Small intestine (tissue), 7 donors: ENCODE results near the gene GAREM2. TPM values are rescaled to one million over a fixed set of nuclear protein-coding genes. Genes with fewer than 3 reads are reported as not detected.

ENCODE experiments used
- DNase-seq, 2 donors: peaks; one replicate each; pipeline versions ENCODE4 v3.0.0 to v3.0.0-alpha.2; 2013
- FAIRE-seq: peaks from 2 replicates; lab custom pipeline; 2012; peaks lifted over from hg19 to GRCh38; lab: Jason Lieb, UNC
- H3K27ac ChIP-seq, 3 donors: one replicate each; pipeline ENCODE4 v1.5.1; 2013; ENCODE audit warnings: low read length in 2 of 3, mild to moderate bottlenecking in 2 of 3, control low read depth in 1 of 3, inconsistent platforms in 1 of 3, low read depth in 1 of 3, moderate library complexity in 1 of 3
- H3K27me3 ChIP-seq, 3 donors: one replicate each; pipeline ENCODE4 v1.6.1; 2013; ENCODE audit warnings: low read length in 3 of 3, inconsistent platforms in 1 of 3; ENCODE audit not compliant: control insufficient read depth in 3 of 3, insufficient read depth in 3 of 3
- H3K36me3 ChIP-seq, 3 donors: one replicate each; pipeline ENCODE4 v1.6.1; 2013; ENCODE audit warnings: low read length in 3 of 3, inconsistent platforms in 1 of 3, low read depth in 1 of 3, mild to moderate bottlenecking in 1 of 3, moderate library complexity in 1 of 3; ENCODE audit not compliant: control insufficient read depth in 3 of 3, insufficient read depth in 2 of 3
- H3K4me1 ChIP-seq, 3 donors: one replicate each; pipeline ENCODE4 v1.6.1; 2013; ENCODE audit warnings: low read length in 2 of 3, inconsistent platforms in 1 of 3, low read depth in 1 of 3, mild to moderate bottlenecking in 1 of 3, moderate library complexity in 1 of 3; ENCODE audit not compliant: control insufficient read depth in 3 of 3, insufficient read depth in 2 of 3
- H3K4me3 ChIP-seq, 3 donors: one replicate each; pipeline ENCODE4 v1.5.1; 2013; ENCODE audit warnings: low read length in 3 of 3, control low read depth in 1 of 3, inconsistent platforms in 1 of 3, low read depth in 1 of 3, mild to moderate bottlenecking in 1 of 3, moderate library complexity in 1 of 3
- H3K9me3 ChIP-seq, 2 donors: one replicate each; pipeline ENCODE4 v1.6.1; 2013; ENCODE audit warnings: low read depth in 1 of 2, low read length in 1 of 2; ENCODE audit not compliant: control insufficient read depth in 2 of 2, insufficient read depth in 1 of 2
- WGBS, 3 donors: extraction: QIAGEN DNeasy Blood & Tissue Kit; methylation state at CpG; one replicate each; pipeline ENCODE4 v1.1.7; 2013; 5-methylcytosine and 5-hydroxymethylcytosine counted together
- polyA plus RNA-seq, 4 donors: library from polyadenylated mRNA; stranded (reverse) in 3 of 4; unstranded in 1 of 4; fragments of 200-250 nt in 3 of 4; fragments of 120-200 nt in 1 of 4; gene quantifications; one replicate each; pipeline versions ENCODE4 v1.2.1 to v1.2.3, GENCODE V29; 2013
- donor health status: healthy with polysubstance abuse.
- donor health status: control.
- donor health status: control.
- donor health status: Bipolar disorder and iron deficiency.
- donor health status: healthy.

GAREM2 gene
- polyA plus RNA-seq, 4 donors: 0.22 to 1.2 (median 0.82) TPM

DNA sequence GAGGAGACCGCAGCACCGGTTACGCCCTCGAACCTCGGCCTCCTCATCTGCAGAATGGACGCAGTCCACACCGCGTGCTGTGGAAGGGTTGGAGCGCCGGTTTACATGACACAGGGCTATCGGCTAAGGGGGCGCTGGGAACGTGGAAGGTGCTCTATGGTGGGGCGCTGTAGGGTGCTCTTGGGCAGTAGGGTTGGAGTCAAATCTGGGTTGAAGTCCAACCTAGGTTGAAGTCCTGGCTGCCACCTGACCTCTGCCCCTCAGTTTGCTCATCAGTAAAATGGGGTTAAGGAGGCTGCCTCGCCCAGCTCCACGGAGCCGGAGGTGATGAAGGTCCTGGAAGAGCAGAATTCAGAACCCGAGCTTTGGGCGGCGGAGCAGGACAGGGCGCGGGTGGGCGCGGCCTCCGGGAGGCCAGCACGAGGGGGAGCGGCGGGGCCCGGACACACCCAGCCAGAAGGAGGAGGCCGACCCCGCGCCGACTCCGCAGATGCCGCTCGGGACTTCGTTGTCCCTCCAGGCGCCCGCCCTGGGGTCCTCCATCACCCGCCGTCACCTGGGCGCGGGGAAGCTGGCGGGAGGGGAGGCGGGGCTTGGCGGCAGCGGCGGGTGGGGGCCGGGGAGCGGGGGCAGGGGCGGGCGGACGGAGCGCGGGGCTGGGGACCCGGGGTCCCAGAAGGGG, 558 bp upstream of the GAREM2 start:
- 15 to 25% (median 19%) methylated on average over 39 to 56 of the region's 56 CpGs for WGBS, 3 donors
- H3K27me3 ChIP-seq: peaks cover 0 to 38% (median 19%) of the 10 kb centered on the region in 3 donors
- H3K9me3 ChIP-seq: no peaks in the 10 kb centered on the region
- FAIRE-seq (no peak), DNase-seq (peak in 1 of 2 donors; percentile 45)
- H3K4me3 ChIP-seq: peak overlapping the region in 1 of 3 donors; percentile 56
- peaks cover 0 to 4% (median 0%) of the 10 kb centered on the region in 3 donors for H3K4me1 ChIP-seq
- H3K36me3 ChIP-seq: no peaks in the 10 kb centered on the region
- H3K27ac ChIP-seq: no peak overlapping the region

DNA sequence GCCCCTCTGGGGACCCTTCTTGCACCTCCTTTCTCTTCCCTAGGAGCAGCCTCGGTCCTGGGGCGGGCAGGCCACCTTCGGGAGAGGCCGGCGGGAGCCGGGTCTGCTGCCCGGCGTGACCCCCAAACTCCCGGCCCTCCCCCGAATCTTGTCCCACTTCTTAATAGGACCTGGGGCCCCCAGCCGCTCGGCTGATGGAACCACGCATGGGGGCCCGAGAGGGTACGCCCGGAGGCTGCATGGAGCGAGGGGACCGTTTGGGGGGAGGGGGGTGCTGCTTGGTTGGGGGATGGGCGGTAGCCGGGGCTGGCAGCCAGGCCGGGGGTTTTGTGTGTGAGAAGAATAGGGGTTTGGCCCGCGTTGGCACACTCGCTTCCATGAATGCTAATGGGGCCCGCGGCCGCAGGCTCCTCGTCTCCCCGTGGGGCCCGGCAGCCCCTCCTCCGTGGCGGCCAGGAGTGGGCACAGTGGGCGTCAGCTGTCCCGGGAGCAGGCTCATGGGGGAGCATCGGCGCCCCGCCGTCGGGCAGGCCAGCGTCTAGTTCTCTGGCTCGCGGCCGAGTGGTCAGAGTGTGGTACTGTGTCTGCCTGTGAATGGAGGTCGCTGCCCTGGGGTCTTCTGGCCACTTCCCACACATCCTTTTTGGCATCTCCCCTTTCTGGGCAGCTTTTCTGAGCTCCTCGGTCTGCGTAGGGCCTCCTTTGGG, 1.0 kb downstream of the GAREM2 start:
- WGBS, 3 donors: 22 to 32% (median 30%) methylated on average over 35 to 46 of the region's 46 CpGs
- Histone ChIP-seq H3K36me3 (no peaks in the 10 kb centered on the region), H3K9me3 (no peaks in the 10 kb centered on the region), H3K4me1 (peaks cover 0 to 4% (median 0%) of the 10 kb centered on the region in 3 donors), H3K27ac (no peak overlapping the region), H3K27me3 (peaks cover 0 to 38% (median 19%) of the 10 kb centered on the region in 3 donors), H3K4me3 (peak overlapping the region in 1 of 3 donors; percentile 41)
- FAIRE-seq (no peak), DNase-seq (no peak)

DNA sequence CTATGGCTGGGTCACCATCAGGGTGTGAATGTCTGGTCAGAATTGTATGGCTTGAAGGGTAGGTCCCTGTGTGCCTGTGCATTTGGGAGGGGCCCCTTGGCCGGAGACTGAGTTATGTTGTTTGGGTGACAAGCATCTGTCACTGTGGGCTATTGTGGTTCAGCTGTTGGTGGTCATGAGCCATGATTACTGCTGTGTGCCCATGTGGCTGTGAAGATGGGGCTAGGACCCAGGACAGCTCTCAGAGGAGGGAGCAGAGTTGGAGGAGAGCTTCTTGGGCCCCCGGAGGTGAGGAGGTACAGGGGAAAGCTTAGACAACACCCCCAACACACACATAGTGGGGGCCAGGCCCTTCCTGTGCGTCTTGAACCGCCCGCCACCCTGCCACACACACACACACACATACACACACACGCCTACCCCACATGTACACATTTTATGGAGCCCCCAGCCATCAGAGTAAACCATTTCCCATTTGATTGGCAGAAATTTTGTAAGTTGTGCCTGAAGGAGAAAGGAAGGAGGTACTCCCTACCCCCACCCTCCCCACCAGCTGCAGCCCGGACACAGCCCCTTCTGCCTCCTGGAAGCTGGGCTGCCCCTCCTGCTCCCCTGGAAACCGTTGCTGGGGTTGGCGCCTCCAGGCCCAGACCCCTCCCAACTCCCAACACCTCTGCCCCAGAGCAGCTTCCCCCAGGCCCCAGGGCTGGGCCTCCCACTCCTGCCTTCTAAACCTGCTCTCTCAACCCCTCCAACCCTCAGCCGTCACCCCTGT, 2.0 kb downstream of the GAREM2 start:
- Histone ChIP-seq H3K4me3 (no peak overlapping the region), H3K4me1 (peaks cover 0 to 10% (median 2%) of the 10 kb centered on the region in 3 donors), H3K36me3 (no peaks in the 10 kb centered on the region), H3K27me3 (peaks cover 0 to 45% (median 19%) of the 10 kb centered on the region in 3 donors), H3K27ac (no peak overlapping the region), H3K9me3 (no peaks in the 10 kb centered on the region)
- DNase-seq (no peak), FAIRE-seq (no peak)
- 68 to 70% (median 68%) methylated on average over 10 of the region's 10 CpGs for WGBS, 3 donors

GRCh38 chr2:26175466-26176278, 2.8 kb downstream of the GAREM2 start:
- no peak overlapping the region for H3K27ac ChIP-seq
- DNase-seq (no peak), FAIRE-seq (no peak)
- H3K4me3 ChIP-seq: no peak overlapping the region
- H3K27me3 ChIP-seq: peaks cover 0 to 47% (median 19%) of the 10 kb centered on the region in 3 donors
- no peaks in the 10 kb centered on the region for H3K9me3 ChIP-seq
- H3K36me3 ChIP-seq: no peaks in the 10 kb centered on the region
- peaks cover 0 to 10% (median 2%) of the 10 kb centered on the region in 3 donors for H3K4me1 ChIP-seq
- WGBS, 3 donors: 63 to 73% (median 72%) methylated on average over 12 to 15 of the region's 15 CpGs

GRCh38 chr2:26176279-26176615, 3.4 kb downstream of the GAREM2 start:
- DNase-seq (no peak), FAIRE-seq (no peak)
- Histone ChIP-seq H3K4me3 (no peak overlapping the region), H3K27ac (no peak overlapping the region), H3K36me3 (no peaks in the 10 kb centered on the region), H3K27me3 (peaks cover 0 to 47% (median 19%) of the 10 kb centered on the region in 3 donors), H3K9me3 (no peaks in the 10 kb centered on the region), H3K4me1 (peaks cover 0 to 10% (median 2%) of the 10 kb centered on the region in 3 donors)
- 89 to 95% (median 89%) methylated on average over 11 of the region's 11 CpGs for WGBS, 3 donors

- Histone ChIP-seq H3K36me3 (no peaks in the 10 kb centered on the region), H3K4me1 (peaks cover 0 to 10% (median 2%) of the 10 kb centered on the region in 3 donors), H3K27me3 (peaks cover 0 to 44% (median 16%) of the 10 kb centered on the region in 3 donors), H3K9me3 (no peaks in the 10 kb centered on the region), H3K27ac (no peak overlapping the region), H3K4me3 (no peak overlapping the region)
- FAIRE-seq (no peak), DNase-seq (no peak)
- 90 to 94% (median 90%) methylated on average over 7 of the region's 7 CpGs for WGBS, 3 donors
These were observed 4.2 kb downstream of the GAREM2 start for GRCh38 chr2:26177122-26177521.

GRCh38 chr2:26178246-26178645, 5.4 kb downstream of the GAREM2 start:
- no peaks in the 10 kb centered on the region for H3K36me3 ChIP-seq
- no peak overlapping the region for H3K27ac ChIP-seq
- DNase-seq (no peak), FAIRE-seq (no peak)
- 87 to 96% (median 91%) methylated on average over 3 of the region's 3 CpGs for WGBS, 3 donors
- peaks cover 0 to 41% (median 11%) of the 10 kb centered on the region in 3 donors for H3K27me3 ChIP-seq
- H3K9me3 ChIP-seq: no peaks in the 10 kb centered on the region
- peaks cover 0 to 10% (median 2%) of the 10 kb centered on the region in 3 donors for H3K4me1 ChIP-seq
- H3K4me3 ChIP-seq: peak overlapping the region in 1 of 3 donors; percentile 46
